GM19035 (cell line): ENCODE data around the gene ARHGAP9.
"Not testable (repeated sequence)": the region's sequence is repeated elsewhere in the genome, so short reads cannot be mapped to it uniquely, and the experiment has no call there.

ENCODE experiments used
- ATAC-seq: cut with Tn5 transposase; IDR thresholded peaks from one replicate; pipeline ENCODE4 v1.9.1; 2021; ENCODE audit not compliant: unreplicated experiment

The ARHGAP9 gene

GRCh38 chr12:57517718-57518117 is 38.1 kb upstream of the ARHGAP9 start:
- ATAC-seq: not testable (repeated sequence)

GRCh38 chr12:57517187-57517586 is 37.5 kb upstream of the ARHGAP9 start:
- no peak for ATAC-seq

GRCh38 chr12:57516617-57517153 is 37.0 kb upstream of the ARHGAP9 start:
- ATAC-seq: no peak

GRCh38 chr12:57515934-57516541 is 36.4 kb upstream of the ARHGAP9 start:
- no peak for ATAC-seq

- no peak for ATAC-seq
These were observed 35.8 kb upstream of the ARHGAP9 start for GRCh38 chr12:57515408-57515933.

- no peak for ATAC-seq
These were observed 35.2 kb upstream of the ARHGAP9 start for GRCh38 chr12:57514720-57515407.

- ATAC-seq: not testable (repeated sequence)
These were observed 34.6 kb upstream of the ARHGAP9 start for GRCh38 chr12:57514246-57514645.

GRCh38 chr12:57513677-57514076 is 34.0 kb upstream of the ARHGAP9 start:
- ATAC-seq: not testable (repeated sequence)

GRCh38 chr12:57513266-57513665 is 33.6 kb upstream of the ARHGAP9 start:
- ATAC-seq: no peak

GRCh38 chr12:57512665-57513064 is 33.0 kb upstream of the ARHGAP9 start:
- ATAC-seq: no peak

GRCh38 chr12:57511588-57512325 is 32.1 kb upstream of the ARHGAP9 start:
- ATAC-seq: no peak

GRCh38 chr12:57511161-57511560 is 31.5 kb upstream of the ARHGAP9 start:
- ATAC-seq: no peak

GRCh38 chr12:57507796-57508195 is 28.1 kb upstream of the ARHGAP9 start:
- not testable (repeated sequence) for ATAC-seq

- not testable (repeated sequence) for ATAC-seq
These were observed 26.9 kb upstream of the ARHGAP9 start for GRCh38 chr12:57506541-57506940.

- ATAC-seq: not testable (repeated sequence)
These were observed 22.8 kb upstream of the ARHGAP9 start for GRCh38 chr12:57502311-57502969.

GRCh38 chr12:57500213-57500612 is 20.5 kb upstream of the ARHGAP9 start:
- no peak for ATAC-seq

GRCh38 chr12:57498571-57498970 is 18.9 kb upstream of the ARHGAP9 start:
- ATAC-seq: no peak

- ATAC-seq: no peak
These were observed 18.5 kb upstream of the ARHGAP9 start for GRCh38 chr12:57498132-57498502.

- ATAC-seq: no peak
These were observed 17.8 kb upstream of the ARHGAP9 start for GRCh38 chr12:57497223-57498131.

GRCh38 chr12:57496822-57497221 is 17.2 kb upstream of the ARHGAP9 start:
- no peak for ATAC-seq
